Stomach (tissue), 9 donors: ENCODE data around the gene PPP2R2C. TPM values are rescaled to one million over a fixed set of nuclear protein-coding genes. Genes with fewer than 3 reads are reported as not detected.

Experiments used
- DNase-seq, 2 donors: peaks; one replicate each; pipeline versions ENCODE4 v3.0.0 to v3.0.0-alpha.2; 2013 to 2019
- H3K27ac ChIP-seq, 5 donors: fragments of 200-600 bp in 4 of 5; sonication (generic) in 4 of 5; one replicate each; pipeline ENCODE4 v1.5.1; 2013 to 2019; ENCODE audit warnings: mild to moderate bottlenecking in 1 of 5, moderate library complexity in 1 of 5
- H3K27me3 ChIP-seq, 3 donors: fragments of 200-600 bp; sonication (generic); one replicate each; pipeline ENCODE4 v1.5.1; 2017 to 2019; ENCODE audit warnings: mixed run types in 1 of 3
- H3K36me3 ChIP-seq, 4 donors: fragments of 200-600 bp; sonication (generic); 1 replicate in 3 of 4; 2 replicates in 1 of 4; pipeline ENCODE4 v1.5.1; 2016 to 2019
- H3K4me1 ChIP-seq, 4 donors: fragments of 200-600 bp; sonication (generic); one replicate each; pipeline ENCODE4 v1.5.1; 2016 to 2019
- H3K4me3 ChIP-seq, 4 donors: fragments of 200-600 bp; sonication (generic) in 3 of 4; one replicate each; pipeline ENCODE4 v1.5.1; 2016 to 2019; ENCODE audit warnings: mild to moderate bottlenecking in 1 of 4
- H3K9me3 ChIP-seq, 4 donors: fragments of 200-600 bp; sonication (generic); one replicate each; pipeline ENCODE4 v1.5.1; 2016 to 2019
- EP300 ChIP-seq: sonication (generic); formaldehyde crosslinking; IDR thresholded peaks from one replicate; pipeline ENCODE4 v1.6.1; 2017; ENCODE audit warnings: antibody characterized with exemption
- POLR2A ChIP-seq, 4 donors: fragments of 450-650 bp; IDR thresholded peaks; one replicate each; pipeline ENCODE4 v1.6.1; 2016; ENCODE audit warnings: antibody characterized with exemption in 4 of 4, control low read depth in 2 of 4, mild to moderate bottlenecking in 1 of 4, moderate library complexity in 1 of 4
- POLR2AphosphoS5 ChIP-seq, 3 donors: sonication (generic); formaldehyde crosslinking; IDR thresholded peaks; one replicate each; pipeline ENCODE4 v1.6.1; 2016; ENCODE audit warnings: antibody characterized with exemption in 3 of 3
- WGBS, 5 donors: extraction: QIAGEN DNeasy Blood & Tissue Kit in 3 of 5; methylation state at CpG; one replicate each; pipeline versions ENCODE4 v1.1.5 to v1.1.7; 2013 to 2018; 5-methylcytosine and 5-hydroxymethylcytosine counted together
- intact Hi-C: fragments of 100-400 bp; cut with DNase I; formaldehyde crosslinking; loops from one replicate; pipeline ENCODE4 v1.15.1; 2023; ENCODE audit warnings: low total_unique reads
- polyA plus RNA-seq, 3 donors: library from polyadenylated mRNA; stranded (reverse); fragments of 200-250 nt; gene quantifications; one replicate each; pipeline ENCODE4 v1.2.3, GENCODE V29; 2013
- total RNA-seq, 5 donors: library from RNA; depleted of rRNA; stranded (reverse); fragments of >200 nt; gene quantifications; one replicate each; pipeline versions ENCODE4 v1.1.0 to v1.2.3, GENCODE V29; 2014 to 2016
- TF ChIP-seq, protein P1 (sequence below), 7 experiments: fragments of 450-650 bp in 4 of 7; fragments of 200-600 bp in 3 of 7; sonication (generic) in 3 of 7; IDR thresholded peaks; one replicate each; pipeline ENCODE4 v1.5.1; 2016 to 2019; ENCODE audit warnings: antibody characterized with exemption in 7 of 7, control low read depth in 2 of 7, mild to moderate bottlenecking in 1 of 7
- donor health status: healthy with polysubstance abuse.
- donor health status: Bipolar disorder and iron deficiency.
- donor health status: healthy.

Gene PPP2R2C
- total and polyA plus RNA-seq, 8 donors = 1.4 to 5.0 (median 1.5) TPM; not detected in 5

DNA sequence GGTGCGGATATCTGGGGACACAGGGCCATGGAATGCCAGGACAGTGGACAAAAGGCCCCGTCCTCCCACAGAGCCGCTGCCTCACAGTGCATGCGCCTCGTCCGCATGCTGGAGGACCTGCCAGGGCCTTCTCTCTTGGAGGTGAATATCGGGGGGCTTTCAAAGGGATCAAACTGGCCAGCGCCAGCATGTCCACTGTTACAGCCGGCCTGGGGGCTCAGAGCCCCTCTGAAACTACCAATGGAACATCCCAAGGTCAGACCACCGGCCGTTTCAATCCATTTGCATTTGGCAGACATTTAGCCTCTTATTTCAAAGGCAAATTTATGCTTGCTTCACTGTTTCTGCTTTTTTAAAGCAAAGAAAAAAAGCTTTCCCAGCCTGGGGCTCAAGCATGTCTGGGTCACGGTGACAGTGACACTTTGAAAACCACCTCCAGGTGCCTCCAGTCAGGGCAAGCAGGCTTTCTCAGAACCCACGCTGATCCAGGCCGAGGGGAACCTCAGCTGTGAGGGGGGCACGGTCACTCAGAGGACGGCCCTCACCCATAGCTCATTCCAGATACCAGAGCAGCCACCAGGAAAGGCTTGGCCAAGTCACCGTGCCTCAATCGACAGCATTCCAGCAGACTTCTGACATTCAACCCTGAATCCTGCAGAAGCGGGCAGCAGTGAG, 57.2 kb downstream of the PPP2R2C start:
- Histone ChIP-seq H3K27me3 (peaks cover 0 to 52% (median 11%) of the 10 kb centered on the region in 3 donors), H3K27ac (no peak overlapping the region), H3K4me1 (no peaks in the 10 kb centered on the region), H3K36me3 (no peaks in the 10 kb centered on the region), H3K9me3 (no peaks in the 10 kb centered on the region), H3K4me3 (no peak overlapping the region)
- TF ChIP-seq POLR2A (IDR thresholded peaks at IDR 0.05) (no peak), POLR2AphosphoS5 (IDR thresholded peaks at IDR 0.05) (no peak), EP300 (no peak)
- TF ChIP-seq, protein P1, sequence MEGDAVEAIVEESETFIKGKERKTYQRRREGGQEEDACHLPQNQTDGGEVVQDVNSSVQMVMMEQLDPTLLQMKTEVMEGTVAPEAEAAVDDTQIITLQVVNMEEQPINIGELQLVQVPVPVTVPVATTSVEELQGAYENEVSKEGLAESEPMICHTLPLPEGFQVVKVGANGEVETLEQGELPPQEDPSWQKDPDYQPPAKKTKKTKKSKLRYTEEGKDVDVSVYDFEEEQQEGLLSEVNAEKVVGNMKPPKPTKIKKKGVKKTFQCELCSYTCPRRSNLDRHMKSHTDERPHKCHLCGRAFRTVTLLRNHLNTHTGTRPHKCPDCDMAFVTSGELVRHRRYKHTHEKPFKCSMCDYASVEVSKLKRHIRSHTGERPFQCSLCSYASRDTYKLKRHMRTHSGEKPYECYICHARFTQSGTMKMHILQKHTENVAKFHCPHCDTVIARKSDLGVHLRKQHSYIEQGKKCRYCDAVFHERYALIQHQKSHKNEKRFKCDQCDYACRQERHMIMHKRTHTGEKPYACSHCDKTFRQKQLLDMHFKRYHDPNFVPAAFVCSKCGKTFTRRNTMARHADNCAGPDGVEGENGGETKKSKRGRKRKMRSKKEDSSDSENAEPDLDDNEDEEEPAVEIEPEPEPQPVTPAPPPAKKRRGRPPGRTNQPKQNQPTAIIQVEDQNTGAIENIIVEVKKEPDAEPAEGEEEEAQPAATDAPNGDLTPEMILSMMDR (IDR thresholded peaks at IDR 0.05) = no peak
- DNase-seq = no peak
- intact Hi-C loops = no loop called here
- 57 to 66% (median 64%) methylated on average over 17 to 19 of the region's 19 CpGs for WGBS, 5 donors

DNA sequence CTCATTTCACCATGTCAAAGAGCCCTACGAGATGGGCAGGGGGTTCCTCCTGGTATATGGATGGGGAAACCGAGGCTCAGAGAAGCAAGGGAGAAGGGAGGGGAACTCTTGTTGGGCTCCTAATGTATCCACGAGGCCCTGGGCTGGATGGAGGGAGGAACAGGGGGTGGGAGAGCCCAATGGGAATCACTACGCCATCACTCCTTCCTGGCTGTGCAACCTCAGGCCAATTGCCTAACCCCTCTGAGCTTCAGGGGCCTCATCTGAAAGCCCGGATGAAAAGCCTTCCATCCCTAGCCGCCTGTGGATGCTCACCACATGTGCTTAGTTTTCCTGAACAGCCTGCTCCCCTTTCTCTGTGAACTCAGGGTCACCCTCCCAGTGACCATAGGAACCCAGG, 57.8 kb downstream of the PPP2R2C start:
- peaks cover 0 to 52% (median 11%) of the 10 kb centered on the region in 3 donors for H3K27me3 ChIP-seq
- intact Hi-C loops = no loop called here
- DNase-seq = no peak
- WGBS, 5 donors = 57 to 76% (median 68%) methylated on average over 6 of the region's 6 CpGs
- TF ChIP-seq POLR2AphosphoS5 (IDR thresholded peaks at IDR 0.05) (no peak), POLR2A (IDR thresholded peaks at IDR 0.05) (no peak), EP300 (no peak)
- TF ChIP-seq, protein P1 (IDR thresholded peaks at IDR 0.05) = no peak
- no peaks in the 10 kb centered on the region for H3K36me3 ChIP-seq
- no peaks in the 10 kb centered on the region for H3K4me1 ChIP-seq
- H3K9me3 ChIP-seq = no peaks in the 10 kb centered on the region
- no peak overlapping the region for H3K27ac ChIP-seq
- H3K4me3 ChIP-seq = no peak overlapping the region

DNA sequence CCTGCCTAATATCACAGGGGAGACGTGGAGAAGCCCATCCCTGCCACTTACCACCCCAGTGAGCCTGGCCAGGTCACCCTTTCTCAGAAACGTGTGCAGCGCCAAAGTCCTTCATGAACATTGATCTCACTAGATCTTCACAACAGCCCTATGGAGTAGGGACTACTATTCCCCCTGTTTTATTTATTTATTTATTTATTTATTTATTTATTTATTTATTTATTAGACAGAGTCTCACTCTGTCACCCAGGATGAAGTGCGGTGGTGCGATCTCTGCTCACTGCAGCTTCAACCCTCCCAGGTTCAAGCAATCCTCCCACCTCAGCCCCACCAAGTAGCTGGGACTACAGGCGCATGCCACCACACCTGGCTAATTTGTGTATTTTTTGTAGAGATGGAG, 61.8 kb downstream of the PPP2R2C start:
- no peaks in the 10 kb centered on the region for H3K36me3 ChIP-seq
- WGBS, 5 donors = 82 to 87% (median 84%) methylated on average over 6 of the region's 6 CpGs
- no peak for DNase-seq
- no peaks in the 10 kb centered on the region for H3K9me3 ChIP-seq
- peaks cover 0 to 47% (median 0%) of the 10 kb centered on the region in 3 donors for H3K27me3 ChIP-seq
- no peak overlapping the region for H3K4me3 ChIP-seq
- intact Hi-C loops = no loop called here
- no peak overlapping the region for H3K27ac ChIP-seq
- TF ChIP-seq EP300 (no peak), POLR2A (IDR thresholded peaks at IDR 0.05) (no peak), POLR2AphosphoS5 (IDR thresholded peaks at IDR 0.05) (no peak)
- TF ChIP-seq, protein P1 (IDR thresholded peaks at IDR 0.05) = no peak
- no peaks in the 10 kb centered on the region for H3K4me1 ChIP-seq

DNA sequence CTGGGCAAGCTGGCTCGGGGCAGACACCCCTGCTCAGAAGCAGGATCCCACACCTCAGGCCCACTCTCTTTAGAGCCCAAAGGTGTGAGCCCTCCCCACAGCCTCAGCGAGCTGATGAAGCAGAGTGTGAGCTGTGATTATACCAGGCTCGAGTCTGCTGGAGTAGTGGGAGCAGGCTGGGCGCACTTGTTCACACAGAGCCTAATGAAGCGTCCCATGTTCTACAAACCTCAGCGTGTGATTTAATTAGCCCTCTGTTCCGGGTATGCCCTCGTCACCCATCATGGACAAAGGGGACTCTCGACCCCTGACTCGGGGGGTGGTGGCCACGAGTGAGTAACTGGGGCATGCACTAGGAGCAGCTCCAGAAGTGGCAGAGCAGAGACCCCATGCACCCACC, 62.3 kb downstream of the PPP2R2C start:
- Histone ChIP-seq H3K27me3 (peaks cover 0 to 47% (median 0%) of the 10 kb centered on the region in 3 donors), H3K27ac (no peak overlapping the region), H3K4me3 (no peak overlapping the region), H3K9me3 (no peaks in the 10 kb centered on the region), H3K36me3 (no peaks in the 10 kb centered on the region), H3K4me1 (no peaks in the 10 kb centered on the region)
- no peak for TF ChIP-seq POLR2A (IDR thresholded peaks at IDR 0.05)
- no peak for TF ChIP-seq POLR2AphosphoS5 (IDR thresholded peaks at IDR 0.05)
- WGBS, 5 donors = 71 to 84% (median 78%) methylated on average over 4 to 11 of the region's 11 CpGs
- no peak for DNase-seq
- intact Hi-C loops = no loop called here

DNA sequence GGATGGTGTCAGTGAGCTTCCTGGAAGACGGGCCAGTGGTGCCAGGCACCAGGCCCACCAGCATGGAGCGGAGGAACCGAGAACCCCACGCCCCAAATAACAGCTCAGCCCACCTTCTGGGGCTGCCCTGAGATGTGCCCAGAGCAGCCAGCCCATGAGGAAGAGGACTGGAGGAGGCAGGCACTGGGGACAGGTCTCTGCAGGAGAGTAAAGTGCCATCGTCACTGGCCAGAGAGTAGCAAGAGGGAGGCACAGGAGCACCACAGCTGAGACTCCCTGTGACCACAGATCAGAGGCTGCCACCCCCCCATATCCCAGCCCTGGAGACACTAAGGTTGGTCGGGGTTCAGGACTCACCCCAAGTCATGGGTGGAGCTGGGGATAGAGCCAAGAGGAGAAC, 63.0 kb downstream of the PPP2R2C start:
- intact Hi-C loops = no loop called here
- H3K36me3 ChIP-seq = no peaks in the 10 kb centered on the region
- DNase-seq = no peak
- 66 to 80% (median 72%) methylated on average over 6 of the region's 6 CpGs for WGBS, 5 donors
- H3K4me3 ChIP-seq = no peak overlapping the region
- no peak overlapping the region for H3K27ac ChIP-seq
- no peak for TF ChIP-seq POLR2AphosphoS5 (IDR thresholded peaks at IDR 0.05)
- TF ChIP-seq, protein P1 (IDR thresholded peaks at IDR 0.05) = no peak
- TF ChIP-seq POLR2A (IDR thresholded peaks at IDR 0.05) = no peak
- TF ChIP-seq EP300 = no peak
- H3K4me1 ChIP-seq = no peaks in the 10 kb centered on the region
- H3K27me3 ChIP-seq = peaks cover 0 to 47% (median 0%) of the 10 kb centered on the region in 3 donors
- H3K9me3 ChIP-seq = no peaks in the 10 kb centered on the region
